Caco-2 (cell line): ENCODE measurements around the gene PNLIPRP2. TPM values are rescaled to one million over a fixed set of nuclear protein-coding genes. Genes with fewer than 3 reads are reported as not detected.

Experiments used
- BruUV-seq: library from RNA; stranded (reverse); fragments of 400-500 nt; replicated peaks from 2 replicates; lab custom pipeline; 2021; lab: Mats Ljungman, UMichigan
- CTCF ChIA-PET: fragments of 300-600 bp; sonication (Branson Sonifier 250); formaldehyde crosslinking; loops from one replicate; lab custom pipeline; 2022; ENCODE audit warnings: antibody characterized with exemption; lab: Charles Lee
- POLR2A ChIA-PET: fragments of 300-600 bp; sonication (Branson Sonifier 250); formaldehyde crosslinking; loops from one replicate; lab custom pipeline; 2022; ENCODE audit warnings: antibody characterized with exemption; lab: Charles Lee
- DNase-seq, 2 experiments: peaks; one replicate each; pipeline versions ENCODE4 v3.0.0 to v3.0.0-alpha.2; 2020 to 2022
- H3K27me3 ChIP-seq: replicated peaks from 2 replicates; pipeline ENCODE4 v1.6.0; 2011; ENCODE audit warnings: low read length; ENCODE audit not compliant: control insufficient read depth, insufficient read depth
- H3K36me3 ChIP-seq: 2 replicates; pipeline ENCODE4 v1.5.1; 2011; ENCODE audit warnings: low read length; ENCODE audit not compliant: control insufficient read depth, insufficient read depth
- H3K4me1 ChIP-seq: fragments of 250-450 bp; sonication (Bioruptor Pico); 2 replicates; pipeline ENCODE4 v1.5.1; 2020; ENCODE audit warnings: mild to moderate bottlenecking
- H3K4me3 ChIP-seq: 2 replicates; pipeline ENCODE4 v1.5.1; 2011; ENCODE audit warnings: low read depth, mild to moderate bottlenecking, control low read depth, low read length
- H3K9me3 ChIP-seq: fragments of 250-450 bp; sonication (Bioruptor Pico); 2 replicates; pipeline ENCODE4 v1.5.1; 2020; ENCODE audit warnings: mild to moderate bottlenecking, moderate library complexity
- H3K27ac Mint-ChIP-seq: one replicate; pipeline ENCODE4 v1.8.0; 2022; ENCODE audit warnings: mixed read lengths; ENCODE audit not compliant: unreplicated experiment
- H3K27me3 Mint-ChIP-seq: one replicate; pipeline ENCODE4 v1.8.0; 2022; ENCODE audit warnings: mixed read lengths; ENCODE audit not compliant: insufficient read depth, unreplicated experiment
- H3K36me3 Mint-ChIP-seq: one replicate; pipeline ENCODE4 v1.8.0; 2022; ENCODE audit warnings: mild to moderate bottlenecking, mixed read lengths; ENCODE audit not compliant: insufficient read depth, unreplicated experiment
- H3K4me1 Mint-ChIP-seq: one replicate; pipeline ENCODE4 v1.8.0; 2022; ENCODE audit warnings: low read depth, mixed read lengths; ENCODE audit not compliant: unreplicated experiment
- H3K4me3 Mint-ChIP-seq: one replicate; pipeline ENCODE4 v1.8.0; 2022; ENCODE audit warnings: mild to moderate bottlenecking, moderate library complexity, mixed read lengths; ENCODE audit not compliant: unreplicated experiment
- H3K9me3 Mint-ChIP-seq: one replicate; pipeline ENCODE4 v1.8.0; 2022; ENCODE audit warnings: mixed read lengths; ENCODE audit not compliant: unreplicated experiment
- intact Hi-C: fragments of 100-400 bp; cut with micrococcal nuclease; formaldehyde crosslinking; loops from one replicate; pipeline ENCODE4 v1.10.0; 2022; ENCODE audit not compliant: unreplicated experiment
- total RNA-seq: library from RNA; stranded (reverse); gene quantifications from 2 replicates; pipeline ENCODE4 v1.2.3, GENCODE V29; 2022
- TF ChIP-seq, protein P1 (sequence below), 2 experiments: fragments of 200-600 bp in 1 of 2; IDR thresholded peaks; 1 replicate in 1 of 2; 2 replicates in 1 of 2; pipeline versions ENCODE4 v1.5.1 to v1.8.0; 2011 to 2022; ENCODE audit warnings: antibody characterized with exemption in 1 of 2, control low read depth in 1 of 2, inconsistent platforms in 1 of 2, low read depth in 1 of 2, low read length in 1 of 2, mild to moderate bottlenecking in 1 of 2, moderate library complexity in 1 of 2; ENCODE audit not compliant: insufficient read depth in 1 of 2, severe bottlenecking in 1 of 2, unreplicated experiment in 1 of 2

PNLIPRP2 gene
- total RNA-seq, 1 experiment from 2014 or later: 1.00 TPM

DNA sequence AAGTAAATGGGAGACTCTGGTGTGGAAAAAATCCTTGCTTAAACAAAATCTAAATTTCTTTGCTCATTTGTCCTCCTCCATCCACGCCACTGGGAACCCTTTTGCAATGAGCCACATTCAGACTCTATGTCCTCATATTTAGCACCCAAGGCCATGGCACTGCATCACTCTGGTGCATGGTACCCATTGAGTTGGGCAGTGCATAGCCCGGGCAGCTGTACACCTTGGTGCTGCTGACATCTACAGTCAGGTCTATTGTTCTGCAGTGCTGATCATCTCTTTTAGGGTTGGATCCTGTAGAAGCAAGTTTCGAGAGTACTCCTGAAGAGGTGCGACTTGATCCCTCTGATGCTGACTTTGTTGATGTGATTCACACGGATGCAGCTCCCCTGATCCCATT is 23.2 kb upstream of the PNLIPRP2 start:
- H3K4me1 ChIP-seq: no peaks in the 10 kb centered on the region
- no peaks in the 10 kb centered on the region for H3K36me3 ChIP-seq
- intact Hi-C loops: no loop called here
- Mint-ChIP-seq H3K4me1 (no peaks in the 10 kb centered on the region), H3K36me3 (no peaks in the 10 kb centered on the region), H3K27me3 (no peaks in the 10 kb centered on the region), H3K4me3 (no peak overlapping the region), H3K9me3 (no peaks in the 10 kb centered on the region), H3K27ac (no peak overlapping the region)
- ChIA-PET POLR2A (no interaction called here), CTCF (no interaction called here)
- no peaks in the 10 kb centered on the region for H3K27me3 ChIP-seq
- DNase-seq: no peak
- H3K9me3 ChIP-seq: no peaks in the 10 kb centered on the region
- H3K4me3 ChIP-seq: no peak overlapping the region
- BruUV-seq: no TSS peak
- TF ChIP-seq, protein P1, sequence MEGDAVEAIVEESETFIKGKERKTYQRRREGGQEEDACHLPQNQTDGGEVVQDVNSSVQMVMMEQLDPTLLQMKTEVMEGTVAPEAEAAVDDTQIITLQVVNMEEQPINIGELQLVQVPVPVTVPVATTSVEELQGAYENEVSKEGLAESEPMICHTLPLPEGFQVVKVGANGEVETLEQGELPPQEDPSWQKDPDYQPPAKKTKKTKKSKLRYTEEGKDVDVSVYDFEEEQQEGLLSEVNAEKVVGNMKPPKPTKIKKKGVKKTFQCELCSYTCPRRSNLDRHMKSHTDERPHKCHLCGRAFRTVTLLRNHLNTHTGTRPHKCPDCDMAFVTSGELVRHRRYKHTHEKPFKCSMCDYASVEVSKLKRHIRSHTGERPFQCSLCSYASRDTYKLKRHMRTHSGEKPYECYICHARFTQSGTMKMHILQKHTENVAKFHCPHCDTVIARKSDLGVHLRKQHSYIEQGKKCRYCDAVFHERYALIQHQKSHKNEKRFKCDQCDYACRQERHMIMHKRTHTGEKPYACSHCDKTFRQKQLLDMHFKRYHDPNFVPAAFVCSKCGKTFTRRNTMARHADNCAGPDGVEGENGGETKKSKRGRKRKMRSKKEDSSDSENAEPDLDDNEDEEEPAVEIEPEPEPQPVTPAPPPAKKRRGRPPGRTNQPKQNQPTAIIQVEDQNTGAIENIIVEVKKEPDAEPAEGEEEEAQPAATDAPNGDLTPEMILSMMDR (IDR thresholded peaks at IDR 0.05; ENCODE audit: insufficient read depth in 1 of 2, low read depth in 1 of 2, low read length in 1 of 2, severe bottlenecking in 1 of 2, unreplicated experiment in 1 of 2): no peak

DNA sequence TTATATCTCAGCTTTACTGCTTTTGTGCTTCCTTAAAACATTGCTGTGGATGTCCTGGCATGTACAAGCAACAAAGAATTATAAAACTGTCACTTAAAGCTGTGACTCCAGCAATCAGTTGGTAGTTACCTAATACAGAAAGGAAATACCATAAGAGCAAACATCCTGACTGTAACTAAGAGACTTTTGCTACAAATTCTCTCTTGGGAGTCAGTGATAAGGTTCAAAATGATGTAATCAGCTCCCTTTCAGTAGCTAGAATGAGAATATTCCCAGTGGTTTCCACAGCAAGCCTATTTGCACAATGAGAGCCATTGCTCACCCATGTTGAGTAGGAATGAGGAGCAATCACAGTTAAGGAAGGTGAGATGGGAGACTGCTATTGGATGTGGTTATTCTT is 22.4 kb upstream of the PNLIPRP2 start:
- no peaks in the 10 kb centered on the region for H3K36me3 Mint-ChIP-seq
- no peaks in the 10 kb centered on the region for H3K4me1 Mint-ChIP-seq
- no peak overlapping the region for H3K27ac Mint-ChIP-seq
- no peaks in the 10 kb centered on the region for H3K4me1 ChIP-seq
- no peaks in the 10 kb centered on the region for H3K9me3 ChIP-seq
- no peaks in the 10 kb centered on the region for H3K27me3 Mint-ChIP-seq
- ChIA-PET POLR2A (no interaction called here), CTCF (no interaction called here)
- intact Hi-C loops: no loop called here
- no peak overlapping the region for H3K4me3 ChIP-seq
- no peaks in the 10 kb centered on the region for H3K9me3 Mint-ChIP-seq
- H3K4me3 Mint-ChIP-seq: no peak overlapping the region
- no peaks in the 10 kb centered on the region for H3K27me3 ChIP-seq
- H3K36me3 ChIP-seq: no peaks in the 10 kb centered on the region
- no TSS peak for BruUV-seq
- TF ChIP-seq, protein P1 (IDR thresholded peaks at IDR 0.05; ENCODE audit: insufficient read depth in 1 of 2, low read depth in 1 of 2, low read length in 1 of 2, severe bottlenecking in 1 of 2, unreplicated experiment in 1 of 2): no peak
- DNase-seq: no peak

DNA sequence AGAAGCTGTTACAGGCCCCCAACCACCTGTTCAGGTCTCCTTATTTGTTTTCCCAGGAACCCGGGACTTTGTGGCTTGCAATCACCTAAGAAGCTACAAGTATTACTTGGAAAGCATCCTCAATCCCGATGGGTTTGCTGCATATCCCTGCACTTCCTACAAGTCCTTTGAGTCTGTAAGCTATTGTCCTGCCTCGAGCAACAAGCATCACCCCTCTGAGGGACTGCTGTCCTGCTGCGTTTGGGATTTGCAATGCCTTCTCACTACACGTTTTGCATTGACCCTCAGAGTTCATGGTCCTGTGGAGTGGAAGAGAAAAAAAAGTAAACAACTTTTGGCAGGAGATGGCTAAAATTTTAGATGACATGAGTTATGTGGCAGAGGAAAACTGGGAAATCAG is 20.8 kb upstream of the PNLIPRP2 start:
- H3K4me1 Mint-ChIP-seq: no peaks in the 10 kb centered on the region
- POLR2A ChIA-PET: no interaction called here

More for the DNA sequence above, 20.8 kb upstream of the PNLIPRP2 start:
- Mint-ChIP-seq H3K27me3 (no peaks in the 10 kb centered on the region), H3K27ac (no peak overlapping the region), H3K4me3 (no peak overlapping the region), H3K9me3 (no peaks in the 10 kb centered on the region), H3K36me3 (no peaks in the 10 kb centered on the region)
- no peaks in the 10 kb centered on the region for H3K9me3 ChIP-seq
- H3K4me1 ChIP-seq: no peaks in the 10 kb centered on the region
- CTCF ChIA-PET: no interaction called here
- TF ChIP-seq, protein P1 (IDR thresholded peaks at IDR 0.05; ENCODE audit: insufficient read depth in 1 of 2, low read depth in 1 of 2, low read length in 1 of 2, severe bottlenecking in 1 of 2, unreplicated experiment in 1 of 2): no peak
- intact Hi-C loops: no loop called here
- H3K4me3 ChIP-seq: no peak overlapping the region
- H3K27me3 ChIP-seq: no peaks in the 10 kb centered on the region
- DNase-seq: no peak
- BruUV-seq: no TSS peak
- no peaks in the 10 kb centered on the region for H3K36me3 ChIP-seq
